K562 (cell line): Measurements from ENCODE around the gene DPH2. TPM values are rescaled to one million over a fixed set of nuclear protein-coding genes. Genes with fewer than 3 reads are reported as not detected.

ENCODE experiments used
- BRF2 ChIP-seq: IDR thresholded peaks from 3 replicates; pipeline ENCODE4 v1.6.1; 2011; ENCODE audit warnings: borderline replicate concordance, mild to moderate bottlenecking; ENCODE audit not compliant: insufficient read length, insufficient read depth
- CBX3 ChIP-seq, 2 experiments: IDR thresholded peaks; 1 replicate in 1 of 2; 2 replicates in 1 of 2; pipeline ENCODE4 v1.6.1; 2012; ENCODE audit warnings: inconsistent platforms in 2 of 2, low read length in 2 of 2, borderline replicate concordance in 1 of 2, control low read depth in 1 of 2
- ELK3 ChIP-seq: fragments of 450-650 bp; formaldehyde crosslinking; IDR thresholded peaks from 2 replicates; pipeline ENCODE4 v1.4.0; 2020; ENCODE audit warnings: mild to moderate bottlenecking
- HDAC6 ChIP-seq: IDR thresholded peaks from 2 replicates; pipeline ENCODE4 v1.6.1; 2012; ENCODE audit warnings: low read depth, mild to moderate bottlenecking, control low read depth, inconsistent platforms, low read length, moderate library complexity
- HIVEP1 ChIP-seq: fragments of 250-450 bp; sonication (Bioruptor Pico); IDR thresholded peaks from 2 replicates; pipeline ENCODE4 v1.4.0; 2020; ENCODE audit warnings: mild to moderate bottlenecking
- HNRNPLL ChIP-seq: fragments of 200-400 bp; formaldehyde crosslinking; IDR thresholded peaks from 2 replicates; pipeline ENCODE4 v1.6.1; 2017; ENCODE audit warnings: low read length, low read depth, mild to moderate bottlenecking; ENCODE audit not compliant: poor library complexity, severe bottlenecking
- JUNB ChIP-seq: fragments of 450-650 bp; formaldehyde crosslinking; conservative IDR thresholded peaks from 2 replicates; pipeline ENCODE4 v1.4.0; 2020; ENCODE audit warnings: mild to moderate bottlenecking
- JUND ChIP-seq, 2 experiments: IDR thresholded peaks; 2 replicates in 1 of 2; 3 replicates in 1 of 2; pipeline ENCODE4 v1.6.1; 2011; ENCODE audit warnings: borderline replicate concordance in 2 of 2, low read depth in 2 of 2, low read length in 2 of 2, improper control_type of control experiment in 1 of 2, missing biosample characterization in 1 of 2, missing genetic modification characterization in 1 of 2, missing genetic modification reagents in 1 of 2
- L3MBTL2 ChIP-seq: fragments of 450-650 bp; IDR thresholded peaks from 2 replicates; pipeline ENCODE4 v1.6.1; 2016; ENCODE audit warnings: mild to moderate bottlenecking, moderate library complexity
- NELFE ChIP-seq: IDR thresholded peaks from 2 replicates; pipeline ENCODE4 v1.6.1; 2011; ENCODE audit warnings: mild to moderate bottlenecking; ENCODE audit not compliant: insufficient read depth, insufficient read length
- NR3C1 ChIP-seq: sonication (generic); formaldehyde crosslinking; IDR thresholded peaks from 2 replicates; pipeline ENCODE4 v1.8.1; 2022; ENCODE audit warnings: missing genetic modification reagents
- SNRNP70 ChIP-seq: fragments of 200-400 bp; formaldehyde crosslinking; optimal IDR thresholded peaks from 2 replicates; pipeline ENCODE3; 2017; ENCODE audit warnings: low read depth, low read length
- TRIM25 ChIP-seq: fragments of 450-650 bp; IDR thresholded peaks from 2 replicates; pipeline ENCODE4 v1.7.0; 2016; ENCODE audit warnings: borderline replicate concordance
- ZBED1 ChIP-seq: IDR thresholded peaks from 2 replicates; pipeline ENCODE4 v1.6.1; 2014
- ZBTB43 ChIP-seq: sonication (generic); formaldehyde crosslinking; IDR thresholded peaks from 2 replicates; pipeline ENCODE4 v1.8.0; 2023; ENCODE audit warnings: mild to moderate bottlenecking, missing genetic modification reagents
- ZFP91 ChIP-seq: sonication (generic); formaldehyde crosslinking; IDR thresholded peaks from 2 replicates; pipeline ENCODE4 v1.8.0; 2022; ENCODE audit warnings: mild to moderate bottlenecking, missing genetic modification reagents
- ZNF23 ChIP-seq: fragments of 250-450 bp; sonication (Bioruptor Pico); IDR thresholded peaks from 2 replicates; pipeline ENCODE4 v1.4.0; 2020; ENCODE audit warnings: mild to moderate bottlenecking
- ZNF277 ChIP-seq: fragments of 250-450 bp; sonication (Bioruptor Pico); IDR thresholded peaks from 2 replicates; pipeline ENCODE4 v1.8.0; 2022; ENCODE audit warnings: inconsistent platforms, mild to moderate bottlenecking, moderate library complexity, borderline replicate concordance
- polyA plus RNA-seq, 8 experiments: library from polyadenylated mRNA; depleted of rRNA in 4 of 8; stranded (reverse) in 5 of 8; unstranded in 3 of 8; fragments of >200 nt; fragmentation: Nextera tagmentation in 2 of 8; fragmentation: Illumina TruSeq in 1 of 8; extraction: Ambion mirVana in 2 of 8; extraction: Trizol in 1 of 8; gene quantifications; 2 replicates each; pipeline versions ENCODE4 v1.2.1 to v1.2.3, GENCODE V29; 2011 to 2014; ENCODE audit warnings: inconsistent platforms in 1 of 8, missing spikeins in 1 of 8
- total RNA-seq, 7 experiments: library from RNA; depleted of rRNA in 6 of 7; stranded (reverse); fragments of >200 nt in 6 of 7; fragmentation: Illumina TruSeq in 2 of 7; extraction: Trizol in 2 of 7; gene quantifications; 2 replicates each; pipeline versions ENCODE4 v1.2.1 to v1.2.3, GENCODE V29; 2011 to 2021; ENCODE audit warnings: low replicate concordance in 1 of 7

Gene DPH2
- total and polyA plus RNA-seq, 9 of the 15 experiments (the other 6 are each of a cell fraction or from before 2014, with no cell fraction given): 17.9 to 94.1 (median 68.1) TPM

- TF ChIP-seq ZFP91 (peak; percentile 82), CBX3 (IDR thresholded peaks at IDR 0.05; ENCODE audit: borderline replicate concordance in 1 of 2, low read length in 2 of 2) (no peak), HNRNPLL (peak; percentile 87), ZNF23 (CRISPR knock-in tag) (no peak), TRIM25 (no peak), L3MBTL2 (peak; percentile 91), BRF2 (no peak), SNRNP70 (no peak), ZNF277 (CRISPR knock-in tag) (no peak), HDAC6 (no peak), ZBED1 (no peak), NELFE (no peak), ZBTB43 (no peak; the same call in 1 of the 2 replicates), JUND (IDR thresholded peaks at IDR 0.05; ENCODE audit: borderline replicate concordance, low read depth, low read length) (peak; percentile 75), JUND (tag; IDR thresholded peaks at IDR 0.05; ENCODE audit: borderline replicate concordance, low read depth, low read length) (no peak; the same call in 2 of the 3 replicates), NR3C1 (CRISPR knock-in tag) (no peak), JUNB (CRISPR knock-in tag) (no peak; the same call in 1 of the 2 replicates), ELK3 (CRISPR knock-in tag) (peak; percentile 34; the same call in 1 of the 2 replicates), HIVEP1 (peak; percentile 4; the same call in 1 of the 2 replicates)
Measured at GRCh38 chr1:43974443-43975248, 4.8 kb downstream of the DPH2 start, which contains the start of gene ATP6V0B (continued).
